GM12865 (cell line): ENCODE data around the gene PCID2.

Experiments
- DNase-seq: peaks from one replicate; pipeline ENCODE4 v3.0.0; 2010; ENCODE audit warnings: low read depth
- H3K4me3 ChIP-seq: 2 replicates; pipeline ENCODE4 v1.5.1; 2011; ENCODE audit warnings: mild to moderate bottlenecking, low read depth, low read length, control low read depth
- TF ChIP-seq, protein P1 (sequence below): IDR thresholded peaks from 2 replicates; pipeline ENCODE4 v1.5.1; 2011; ENCODE audit warnings: low read length, control low read depth, low read depth, inconsistent platforms; ENCODE audit not compliant: insufficient read depth; ENCODE audit errors: missing control alignments

PCID2 gene

DNA sequence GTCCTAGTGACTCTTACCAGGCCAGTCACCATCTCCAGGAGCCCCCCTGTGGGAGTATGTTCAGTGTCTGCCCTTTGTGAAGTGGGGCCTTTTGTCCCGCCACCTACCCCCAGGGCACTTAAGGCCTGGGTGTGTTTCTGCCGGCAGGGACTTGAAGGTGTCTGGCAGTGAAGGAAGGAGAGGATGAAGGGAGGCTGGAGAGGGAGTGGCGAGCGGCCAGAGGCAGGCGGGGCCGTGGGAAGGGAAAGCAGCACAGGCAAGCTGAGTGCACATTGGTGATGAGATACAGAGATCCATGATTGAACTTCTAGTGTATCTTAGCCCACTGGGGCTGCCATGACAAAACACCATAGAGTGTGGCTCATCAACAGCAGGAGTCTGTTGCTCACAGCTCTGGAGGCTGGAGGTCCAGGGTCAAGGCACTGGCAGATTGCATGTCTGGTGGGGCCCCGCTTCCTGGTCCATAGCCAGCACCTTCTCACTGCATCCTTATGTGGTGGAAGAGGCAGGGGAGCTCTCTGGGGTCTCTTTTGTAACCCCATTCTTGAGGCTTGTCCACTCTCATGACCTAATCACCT lies 18.5 kb upstream of the PCID2 start:
- no peak overlapping the region for H3K4me3 ChIP-seq
- TF ChIP-seq, protein P1, sequence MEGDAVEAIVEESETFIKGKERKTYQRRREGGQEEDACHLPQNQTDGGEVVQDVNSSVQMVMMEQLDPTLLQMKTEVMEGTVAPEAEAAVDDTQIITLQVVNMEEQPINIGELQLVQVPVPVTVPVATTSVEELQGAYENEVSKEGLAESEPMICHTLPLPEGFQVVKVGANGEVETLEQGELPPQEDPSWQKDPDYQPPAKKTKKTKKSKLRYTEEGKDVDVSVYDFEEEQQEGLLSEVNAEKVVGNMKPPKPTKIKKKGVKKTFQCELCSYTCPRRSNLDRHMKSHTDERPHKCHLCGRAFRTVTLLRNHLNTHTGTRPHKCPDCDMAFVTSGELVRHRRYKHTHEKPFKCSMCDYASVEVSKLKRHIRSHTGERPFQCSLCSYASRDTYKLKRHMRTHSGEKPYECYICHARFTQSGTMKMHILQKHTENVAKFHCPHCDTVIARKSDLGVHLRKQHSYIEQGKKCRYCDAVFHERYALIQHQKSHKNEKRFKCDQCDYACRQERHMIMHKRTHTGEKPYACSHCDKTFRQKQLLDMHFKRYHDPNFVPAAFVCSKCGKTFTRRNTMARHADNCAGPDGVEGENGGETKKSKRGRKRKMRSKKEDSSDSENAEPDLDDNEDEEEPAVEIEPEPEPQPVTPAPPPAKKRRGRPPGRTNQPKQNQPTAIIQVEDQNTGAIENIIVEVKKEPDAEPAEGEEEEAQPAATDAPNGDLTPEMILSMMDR, result no peak
- DNase-seq, result no peak

DNA sequence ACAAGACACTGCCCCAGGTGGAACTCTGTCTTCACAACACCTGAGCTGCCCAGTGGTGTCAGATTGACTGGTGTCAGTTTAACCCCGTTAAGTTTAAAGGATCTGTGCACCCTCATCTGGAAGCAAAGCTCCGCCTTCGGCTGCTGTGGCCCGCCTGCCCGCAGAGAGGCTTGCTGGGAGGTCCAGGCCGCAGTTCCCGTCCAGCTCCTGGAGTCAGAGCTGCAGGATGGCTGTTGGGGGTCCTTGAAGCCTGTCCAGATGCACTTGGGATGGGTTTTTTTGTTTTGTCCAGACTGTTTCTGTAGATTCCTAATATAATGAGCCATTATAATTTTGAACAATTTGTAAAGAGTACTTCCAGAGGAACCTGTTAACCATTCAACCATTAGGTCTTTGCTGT lies 17.0 kb upstream of the PCID2 start:
- no peak for DNase-seq
- TF ChIP-seq, protein P1, result no peak
- no peak overlapping the region for H3K4me3 ChIP-seq

DNA sequence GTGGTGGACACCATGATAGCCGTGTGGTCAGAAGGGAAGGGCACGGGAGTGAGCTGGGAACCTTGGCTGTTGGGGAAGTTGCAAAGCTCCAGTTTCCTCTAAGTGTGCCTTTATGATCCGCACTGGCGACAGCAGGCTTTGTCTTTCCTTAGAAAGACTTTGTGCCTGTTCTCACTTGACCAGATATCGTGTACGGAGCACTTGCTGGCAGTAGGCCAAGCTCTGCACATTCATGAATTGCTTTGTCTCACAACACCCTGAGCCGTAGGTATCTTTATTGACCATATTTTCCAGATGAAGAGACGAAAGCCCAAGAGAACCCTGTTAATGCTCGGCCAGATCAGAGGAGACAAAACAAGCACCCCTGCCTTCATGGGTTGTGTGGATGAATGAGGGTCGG lies 16.0 kb upstream of the PCID2 start:
- no peak for DNase-seq

DNA sequence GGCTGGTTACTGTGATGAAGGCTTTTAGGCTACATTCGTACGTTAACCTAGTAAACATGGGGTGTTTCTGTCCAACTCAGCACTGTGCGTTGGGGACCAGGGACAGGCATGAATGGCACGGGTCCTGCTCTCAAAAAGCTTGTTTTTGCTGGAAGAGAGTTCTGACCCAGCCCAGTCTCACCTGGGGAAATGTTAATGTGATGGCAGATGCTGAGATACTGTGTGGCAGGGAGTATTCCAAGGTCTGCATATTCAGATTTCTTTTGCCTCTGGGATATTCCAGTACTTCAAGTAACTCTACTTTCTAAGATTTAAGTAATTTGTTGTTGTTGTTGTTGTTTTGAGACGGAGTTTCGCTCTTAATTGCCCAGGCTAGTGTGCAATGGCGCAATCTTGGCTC lies 14.6 kb upstream of the PCID2 start:
- no peak for DNase-seq
- TF ChIP-seq, protein P1, result no peak
- no peak overlapping the region for H3K4me3 ChIP-seq

More for the DNA sequence above, 16.0 kb upstream of the PCID2 start:
- H3K4me3 ChIP-seq, result no peak overlapping the region
- TF ChIP-seq, protein P1, result no peak

DNA sequence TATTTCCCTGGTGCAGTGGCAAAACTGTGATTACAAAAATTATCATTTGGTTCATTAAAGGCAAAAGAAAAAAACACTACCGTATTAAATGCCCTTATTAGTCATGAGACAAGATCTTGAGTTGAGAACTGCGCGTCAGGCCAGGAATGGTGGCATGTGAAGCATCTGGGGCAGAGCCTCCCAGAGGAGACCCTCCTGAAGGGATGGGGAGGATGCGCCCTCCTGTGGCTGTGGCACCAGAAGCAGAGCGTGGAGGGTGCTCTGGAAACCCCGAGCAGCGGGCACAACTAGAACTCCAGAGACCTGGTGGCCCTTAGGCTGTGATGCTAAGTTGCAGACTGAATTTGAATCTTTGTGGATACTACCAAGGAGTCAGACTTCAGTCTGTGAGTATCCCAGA lies 12.4 kb upstream of the PCID2 start:
- TF ChIP-seq, protein P1, result peak; percentile 14

DNA sequence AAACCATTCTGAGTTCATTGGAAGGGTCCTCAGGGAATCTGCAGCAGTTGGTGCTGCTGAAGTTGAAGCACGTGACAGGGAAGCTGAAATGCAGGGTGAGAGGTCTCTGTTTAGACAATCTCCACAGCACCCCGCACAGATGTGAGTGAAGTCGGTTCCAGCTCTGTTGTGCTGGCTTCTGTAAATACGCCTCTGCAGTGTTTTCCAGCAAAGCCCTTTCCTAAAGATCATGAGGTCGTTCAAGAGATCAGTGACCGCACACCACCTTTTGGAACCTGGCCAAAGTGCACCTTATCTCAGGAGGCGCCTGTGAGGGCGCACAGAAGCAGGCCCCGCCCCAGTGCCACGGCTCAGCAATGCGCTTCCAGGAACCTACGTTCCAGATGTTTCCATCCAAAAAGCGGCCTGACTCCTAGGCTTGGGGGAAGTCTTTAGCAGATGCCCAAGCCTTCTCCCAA lies 11.7 kb upstream of the PCID2 start:
- TF ChIP-seq, protein P1, result no peak
- DNase-seq, result no peak

More for the DNA sequence above, 12.4 kb upstream of the PCID2 start:
- H3K4me3 ChIP-seq, result no peak overlapping the region
- no peak for DNase-seq

More for the DNA sequence above, 11.7 kb upstream of the PCID2 start:
- no peak overlapping the region for H3K4me3 ChIP-seq
